ENCODE measurements around the gene CCM2.

CCM2 gene

GRCh38 chr7:44977959-44978335 lies 22.1 kb upstream of the CCM2 start:
- no peak for DNase-seq (ENCODE audit: extremely low read depth, low read depth)
- H3K4me3 ChIP-seq (replicated peaks; ENCODE audit: low read depth, low read length) = no peak overlapping the region
- TF ChIP-seq CTCF (IDR thresholded peaks at IDR 0.05; ENCODE audit: low read depth, low read length, missing control alignments) = no peak

GRCh38 chr7:44978511-44979366 lies 21.3 kb upstream of the CCM2 start, which contains the start of gene MYO1G:
Gene MYO1G, minus strand, starts transcription at chr7:44979015. Its CDS starts 54 bp downstream, at chr7:44978961.
- no peak for DNase-seq (ENCODE audit: extremely low read depth, low read depth)
- TF ChIP-seq CTCF (IDR thresholded peaks at IDR 0.05; ENCODE audit: low read depth, low read length, missing control alignments) = no peak
- H3K4me3 ChIP-seq (replicated peaks; ENCODE audit: low read depth, low read length) = no peak within 1 kb of the TSS

- TF ChIP-seq CTCF (IDR thresholded peaks at IDR 0.05; ENCODE audit: low read depth, low read length, missing control alignments) = no peak
- no peak overlapping the region for H3K4me3 ChIP-seq (replicated peaks; ENCODE audit: low read depth, low read length)
- no peak for DNase-seq (ENCODE audit: extremely low read depth, low read depth)
Observed at GRCh38 chr7:44979481-44980392, 20.3 kb upstream of the CCM2 start.

- no peak for DNase-seq (ENCODE audit: extremely low read depth, low read depth)
- TF ChIP-seq CTCF (IDR thresholded peaks at IDR 0.05; ENCODE audit: low read depth, low read length, missing control alignments) = no peak
- no peak overlapping the region for H3K4me3 ChIP-seq (replicated peaks; ENCODE audit: low read depth, low read length)
Observed at GRCh38 chr7:44980393-44981034, 19.5 kb upstream of the CCM2 start.

GRCh38 chr7:44981035-44981706 lies 18.8 kb upstream of the CCM2 start:
- no peak overlapping the region for H3K4me3 ChIP-seq (replicated peaks; ENCODE audit: low read depth, low read length)
- TF ChIP-seq CTCF (IDR thresholded peaks at IDR 0.05; ENCODE audit: low read depth, low read length, missing control alignments) = no peak

GRCh38 chr7:44982535-44982923 lies 17.5 kb upstream of the CCM2 start:
- no peak overlapping the region for H3K4me3 ChIP-seq (replicated peaks; ENCODE audit: low read depth, low read length)
- no peak for TF ChIP-seq CTCF (IDR thresholded peaks at IDR 0.05; ENCODE audit: low read depth, low read length, missing control alignments)
- no peak for DNase-seq (ENCODE audit: extremely low read depth, low read depth)

More at GRCh38 chr7:44981035-44981706, 18.8 kb upstream of the CCM2 start:
- no peak for DNase-seq (ENCODE audit: extremely low read depth, low read depth)
